GM06990 (cell line): Measurements from ENCODE around the gene ACER3.

Experiments
- DNase-seq: peaks from one replicate; pipeline ENCODE4 v3.0.0-alpha.2; 2011; ENCODE audit not compliant: insufficient read length; ENCODE audit errors: extremely low read depth
- H3K27me3 ChIP-seq: replicated peaks from 2 replicates; pipeline ENCODE4 v1.6.0; 2011; ENCODE audit warnings: low read length; ENCODE audit not compliant: control insufficient read depth, insufficient read depth
- H3K36me3 ChIP-seq: 2 replicates; pipeline ENCODE4 v1.5.1; 2011; ENCODE audit warnings: low read length; ENCODE audit not compliant: control insufficient read depth, insufficient read depth
- H3K4me3 ChIP-seq: replicated peaks from 2 replicates; pipeline ENCODE4 v1.5.1; 2011; ENCODE audit warnings: low read depth, mild to moderate bottlenecking, control low read depth, low read length
- TF ChIP-seq, protein P1 (sequence below): IDR thresholded peaks from 2 replicates; pipeline ENCODE4 v1.5.1; 2011; ENCODE audit warnings: low read length, control low read depth, mild to moderate bottlenecking, inconsistent platforms; ENCODE audit not compliant: insufficient read depth, poor library complexity, severe bottlenecking

ACER3 gene

GRCh38 chr11:77040889-77041288, 180.2 kb downstream of the ACER3 start:
- no peaks in the 10 kb centered on the region for H3K36me3 ChIP-seq
- no peaks in the 10 kb centered on the region; the same call in none of the 2 replicates for H3K27me3 ChIP-seq
- H3K4me3 ChIP-seq, result no peak overlapping the region
- TF ChIP-seq, protein P1, sequence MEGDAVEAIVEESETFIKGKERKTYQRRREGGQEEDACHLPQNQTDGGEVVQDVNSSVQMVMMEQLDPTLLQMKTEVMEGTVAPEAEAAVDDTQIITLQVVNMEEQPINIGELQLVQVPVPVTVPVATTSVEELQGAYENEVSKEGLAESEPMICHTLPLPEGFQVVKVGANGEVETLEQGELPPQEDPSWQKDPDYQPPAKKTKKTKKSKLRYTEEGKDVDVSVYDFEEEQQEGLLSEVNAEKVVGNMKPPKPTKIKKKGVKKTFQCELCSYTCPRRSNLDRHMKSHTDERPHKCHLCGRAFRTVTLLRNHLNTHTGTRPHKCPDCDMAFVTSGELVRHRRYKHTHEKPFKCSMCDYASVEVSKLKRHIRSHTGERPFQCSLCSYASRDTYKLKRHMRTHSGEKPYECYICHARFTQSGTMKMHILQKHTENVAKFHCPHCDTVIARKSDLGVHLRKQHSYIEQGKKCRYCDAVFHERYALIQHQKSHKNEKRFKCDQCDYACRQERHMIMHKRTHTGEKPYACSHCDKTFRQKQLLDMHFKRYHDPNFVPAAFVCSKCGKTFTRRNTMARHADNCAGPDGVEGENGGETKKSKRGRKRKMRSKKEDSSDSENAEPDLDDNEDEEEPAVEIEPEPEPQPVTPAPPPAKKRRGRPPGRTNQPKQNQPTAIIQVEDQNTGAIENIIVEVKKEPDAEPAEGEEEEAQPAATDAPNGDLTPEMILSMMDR, result no peak
- DNase-seq, result no peak

DNA sequence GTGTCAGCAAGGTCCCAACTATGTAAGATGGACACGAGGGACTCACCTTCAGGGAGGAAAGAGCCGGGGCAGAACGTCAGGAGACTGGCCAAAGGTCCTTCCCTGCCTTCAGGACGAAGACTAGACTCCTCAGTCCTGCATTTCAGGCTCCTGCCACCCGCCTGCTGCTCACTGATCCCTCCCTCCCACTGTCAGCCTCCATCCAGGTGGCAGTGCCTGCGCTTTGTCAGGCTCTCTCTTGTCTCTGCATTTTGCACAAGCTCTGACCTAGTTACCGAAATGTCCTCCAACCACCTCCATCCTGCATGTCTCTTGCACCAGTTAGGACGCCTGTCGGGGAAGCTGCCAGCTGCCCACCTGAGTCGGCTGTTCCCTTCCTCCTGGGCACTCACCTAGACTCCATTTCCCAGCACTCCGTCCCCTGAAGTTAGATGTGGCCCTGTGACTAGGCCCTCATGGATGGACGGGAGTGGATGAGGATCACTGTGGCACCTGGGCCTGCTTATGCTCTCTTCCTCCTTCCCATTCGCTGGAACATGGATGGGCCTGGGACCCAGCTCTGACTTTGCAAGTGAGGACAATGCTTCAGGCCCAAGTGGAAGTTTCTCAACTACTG, 181.5 kb downstream of the ACER3 start:
- TF ChIP-seq, protein P1, result no peak
- no peak for DNase-seq
- Histone ChIP-seq H3K27me3 (no peaks in the 10 kb centered on the region; the same call in none of the 2 replicates), H3K4me3 (no peak overlapping the region), H3K36me3 (no peaks in the 10 kb centered on the region)

GRCh38 chr11:77044356-77044755, 183.6 kb downstream of the ACER3 start:
- TF ChIP-seq, protein P1, result no peak
- no peak for DNase-seq
- no peaks in the 10 kb centered on the region; the same call in none of the 2 replicates for H3K27me3 ChIP-seq
- no peaks in the 10 kb centered on the region for H3K36me3 ChIP-seq
- no peak overlapping the region for H3K4me3 ChIP-seq

DNA sequence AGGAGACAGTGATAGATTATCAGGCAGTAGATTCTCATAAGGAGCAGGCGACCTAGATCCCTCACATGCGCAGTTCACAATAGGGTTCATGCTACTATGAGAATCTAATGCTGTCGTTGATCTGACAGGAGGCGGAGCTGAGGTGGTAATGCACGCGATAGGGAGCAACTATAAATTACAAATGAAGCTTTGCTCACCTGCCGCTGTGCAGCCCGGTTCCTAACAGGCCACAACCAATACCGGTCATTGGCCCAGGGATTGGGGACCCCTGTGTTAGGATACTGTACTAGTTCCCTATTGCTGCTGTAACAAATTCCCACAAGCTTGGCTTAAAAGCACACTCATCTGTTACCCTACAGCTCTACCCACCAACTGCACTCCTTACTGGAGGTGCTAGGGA, 184.2 kb downstream of the ACER3 start:
- Histone ChIP-seq H3K4me3 (no peak overlapping the region), H3K27me3 (no peaks in the 10 kb centered on the region; the same call in none of the 2 replicates), H3K36me3 (no peaks in the 10 kb centered on the region)
- TF ChIP-seq, protein P1, result no peak
- no peak for DNase-seq

DNA sequence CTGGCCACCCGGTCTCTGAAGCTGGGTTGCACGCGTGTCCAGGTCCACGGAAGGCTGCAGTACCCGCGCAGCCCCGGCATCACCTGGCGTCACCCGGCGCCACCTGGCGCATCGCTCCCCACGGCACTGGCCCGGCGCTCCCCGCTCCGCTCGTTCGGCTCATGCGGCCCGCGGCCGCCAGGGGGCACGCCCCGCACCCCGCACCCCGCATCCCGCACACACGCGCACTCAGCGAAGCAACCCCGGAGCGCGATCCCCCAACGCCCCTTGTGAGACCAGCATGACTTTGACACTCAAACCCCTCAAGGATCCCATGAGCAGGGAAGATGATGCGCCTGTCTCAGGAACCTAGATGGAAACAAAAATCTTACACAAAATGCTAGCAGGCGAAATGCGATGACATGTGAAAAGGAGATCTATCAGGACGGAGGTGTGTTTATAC, 185.4 kb downstream of the ACER3 start:
- Histone ChIP-seq H3K27me3 (no peaks in the 10 kb centered on the region; the same call in none of the 2 replicates), H3K36me3 (no peaks in the 10 kb centered on the region), H3K4me3 (no peak overlapping the region)
- DNase-seq, result peak; percentile 61
- TF ChIP-seq, protein P1, result peak; percentile 56
